Urinary bladder (tissue), 4 donors: ENCODE results near the gene GOPC. TPM values are rescaled to one million over a fixed set of nuclear protein-coding genes. Genes with fewer than 3 reads are reported as not detected.
"Not testable (repeated sequence)": the region's sequence is repeated elsewhere in the genome, so short reads cannot be mapped to it uniquely, and the experiment has no call there.

ENCODE experiments used
- DNase-seq: peaks from one replicate; pipeline ENCODE4 v3.0.0-alpha.2; 2015; ENCODE audit errors: extremely low spot score
- H3K27ac ChIP-seq: one replicate; pipeline ENCODE4 v1.5.1; 2013; ENCODE audit warnings: low read depth, mild to moderate bottlenecking, moderate library complexity
- H3K36me3 ChIP-seq: one replicate; pipeline ENCODE4 v1.6.1; 2013; ENCODE audit warnings: mild to moderate bottlenecking, moderate library complexity; ENCODE audit not compliant: insufficient read depth
- H3K4me1 ChIP-seq: one replicate; pipeline ENCODE4 v1.6.1; 2013; ENCODE audit warnings: mild to moderate bottlenecking, moderate library complexity; ENCODE audit not compliant: insufficient read depth
- H3K4me3 ChIP-seq: one replicate; pipeline ENCODE4 v1.5.1; 2013; ENCODE audit warnings: low read depth, low read length
- WGBS: extraction: QIAGEN DNeasy Blood & Tissue Kit; methylation state at CpG from one replicate; pipeline ENCODE4 v1.1.7; 2013; 5-methylcytosine and 5-hydroxymethylcytosine counted together
- polyA plus RNA-seq: library from polyadenylated mRNA; stranded (reverse); fragments of 200-250 nt; gene quantifications from one replicate; pipeline ENCODE4 v1.2.3, GENCODE V29; 2013
- total RNA-seq: library from RNA; depleted of rRNA; stranded (reverse); fragments of >200 nt; gene quantifications from one replicate; pipeline ENCODE4 v1.2.3, GENCODE V29; 2014
- donor health status: healthy with polysubstance abuse.
- donor health status: healthy.

The GOPC gene
- total and polyA plus RNA-seq, 2 donors = 20.0 to 71.5 TPM

DNA sequence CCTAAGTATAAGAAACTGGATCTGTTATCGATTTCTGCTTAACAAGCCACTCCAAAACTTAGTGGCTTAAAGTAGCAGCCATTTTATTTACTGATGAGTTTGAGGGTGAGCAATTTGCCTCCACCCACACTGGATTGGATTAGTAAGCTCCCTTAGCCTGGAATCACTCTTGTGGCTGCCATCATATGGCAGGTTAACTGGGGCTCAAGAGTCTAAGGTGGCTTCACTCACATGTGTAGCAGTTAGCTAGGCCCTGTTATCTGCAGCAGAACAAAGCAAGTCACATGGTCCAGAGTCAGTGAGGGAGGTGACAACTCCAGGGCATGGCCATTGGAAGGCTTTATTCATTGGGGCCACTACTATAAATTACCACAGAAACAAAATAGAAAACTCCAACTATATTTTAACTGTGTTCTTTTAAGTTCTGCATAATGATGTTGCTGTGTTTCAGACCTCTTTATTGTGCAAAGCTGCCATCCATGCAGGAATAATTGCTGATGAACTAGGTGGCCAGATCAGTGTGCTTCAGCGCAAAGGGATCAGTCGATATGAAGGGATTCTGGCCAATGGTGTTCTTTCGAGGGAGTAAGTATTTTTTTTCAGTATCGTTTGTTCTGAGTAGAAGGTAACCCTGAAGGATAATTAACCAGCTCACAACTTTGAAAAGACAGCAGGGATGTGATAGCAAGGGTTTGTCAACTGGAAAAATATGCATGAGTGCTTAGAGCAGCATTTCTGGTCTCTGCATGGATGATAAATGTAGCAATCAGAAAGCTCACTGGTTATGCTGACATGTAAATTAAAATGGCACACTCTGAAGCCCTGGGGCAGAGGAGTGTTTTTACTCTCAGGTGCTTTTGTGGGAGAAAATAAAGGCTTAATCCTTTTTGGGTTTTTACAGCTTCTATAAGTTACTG is 70.2 kb downstream of the GOPC start:
- WGBS = 96% methylated on average over 5 of the region's 5 CpGs
- H3K27ac ChIP-seq = no peak overlapping the region
- DNase-seq = no peak
- H3K4me1 ChIP-seq = no peaks in the 10 kb centered on the region
- H3K36me3 ChIP-seq = peaks cover 3% of the 10 kb centered on the region
- H3K4me3 ChIP-seq = no peak overlapping the region

DNA sequence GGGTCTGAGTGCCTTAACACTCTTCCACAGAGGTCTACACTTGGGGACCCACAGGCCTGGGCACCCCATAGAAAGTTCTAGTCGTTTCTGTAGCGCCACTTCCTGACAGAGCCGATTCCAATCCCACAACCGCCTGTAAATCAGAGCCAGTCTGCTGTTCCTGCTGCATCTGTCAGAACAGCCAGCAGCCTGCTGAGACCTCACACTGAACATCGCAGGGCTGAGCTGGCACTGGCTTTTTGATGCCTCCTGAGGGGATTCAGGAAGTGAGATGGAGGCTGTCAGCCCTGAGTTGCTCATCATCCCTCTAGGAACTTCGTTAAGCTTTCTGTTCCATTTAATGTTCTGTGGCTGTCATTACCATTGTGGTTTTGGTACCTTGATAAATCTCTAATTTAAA is 71.0 kb downstream of the GOPC start:
- Histone ChIP-seq H3K4me3 (no peak overlapping the region), H3K4me1 (no peaks in the 10 kb centered on the region), H3K36me3 (peaks cover 3% of the 10 kb centered on the region), H3K27ac (no peak overlapping the region)
- WGBS = 66% methylated on average over 6 of the region's 6 CpGs
- DNase-seq = no peak

DNA sequence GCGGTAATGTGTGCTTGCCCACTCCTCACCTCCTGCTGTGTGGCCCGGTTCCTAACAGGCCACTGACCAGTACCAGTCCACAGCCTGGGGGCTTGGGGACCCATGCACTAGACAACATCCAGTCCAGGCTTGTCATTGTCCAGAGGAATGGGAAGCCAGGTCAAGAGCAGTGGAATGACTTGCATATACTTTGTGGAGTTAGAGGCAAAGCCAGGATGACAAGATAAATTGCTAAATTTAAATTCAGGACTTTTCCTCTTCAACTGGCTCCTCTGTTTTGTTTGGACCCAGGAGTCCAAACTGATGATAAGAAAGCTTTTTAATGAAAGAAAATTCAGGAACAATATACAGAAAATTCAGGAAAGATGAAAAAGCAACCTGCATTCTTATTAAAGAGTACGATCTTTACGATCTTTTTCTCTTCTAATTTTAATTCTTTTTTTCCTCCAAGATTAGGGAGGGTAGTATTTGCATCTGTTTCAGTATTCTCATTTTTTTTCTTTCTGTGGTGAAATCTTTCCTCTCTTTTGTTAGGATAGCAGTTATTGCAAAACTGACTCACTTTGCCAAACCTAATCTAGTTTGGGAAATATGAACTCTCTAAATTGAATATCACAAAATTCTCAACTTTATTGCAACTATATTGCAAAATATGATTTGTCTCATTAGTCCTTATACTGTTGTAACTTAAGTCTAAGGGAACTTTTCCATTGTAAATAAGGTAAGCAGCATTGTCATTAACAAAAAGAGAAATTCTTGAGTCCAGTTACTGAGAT is 71.7 kb downstream of the GOPC start:
- H3K4me3 ChIP-seq = no peak overlapping the region
- H3K27ac ChIP-seq = no peak overlapping the region
- H3K36me3 ChIP-seq = peaks cover 3% of the 10 kb centered on the region
- no peaks in the 10 kb centered on the region for H3K4me1 ChIP-seq
- WGBS = 85% methylated on average over 4 of the region's 4 CpGs
- DNase-seq = no peak

DNA sequence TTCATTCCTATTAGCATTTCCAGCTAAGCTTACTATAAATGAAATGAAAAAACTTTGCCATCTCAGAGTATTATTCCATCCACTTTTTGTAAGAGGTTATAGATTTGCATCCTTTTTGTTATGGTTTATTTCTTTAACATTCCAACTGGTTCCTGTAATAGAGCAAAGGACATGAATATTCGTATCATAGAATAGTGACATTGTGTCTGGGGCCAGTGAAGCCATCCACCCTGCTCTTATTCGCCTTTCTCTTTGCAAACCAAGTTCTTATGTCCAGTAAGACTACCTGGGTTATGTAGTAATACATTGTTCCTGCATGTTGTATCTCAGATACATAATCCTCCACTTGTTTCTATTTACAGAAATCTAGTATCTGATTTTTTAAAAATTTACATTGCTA is 76.7 kb downstream of the GOPC start:
- Histone ChIP-seq H3K27ac (no peak overlapping the region), H3K36me3 (no peaks in the 10 kb centered on the region), H3K4me1 (no peaks in the 10 kb centered on the region), H3K4me3 (no peak overlapping the region)
- WGBS = 93% methylated on average over 2 of the region's 2 CpGs
- DNase-seq = no peak

DNA sequence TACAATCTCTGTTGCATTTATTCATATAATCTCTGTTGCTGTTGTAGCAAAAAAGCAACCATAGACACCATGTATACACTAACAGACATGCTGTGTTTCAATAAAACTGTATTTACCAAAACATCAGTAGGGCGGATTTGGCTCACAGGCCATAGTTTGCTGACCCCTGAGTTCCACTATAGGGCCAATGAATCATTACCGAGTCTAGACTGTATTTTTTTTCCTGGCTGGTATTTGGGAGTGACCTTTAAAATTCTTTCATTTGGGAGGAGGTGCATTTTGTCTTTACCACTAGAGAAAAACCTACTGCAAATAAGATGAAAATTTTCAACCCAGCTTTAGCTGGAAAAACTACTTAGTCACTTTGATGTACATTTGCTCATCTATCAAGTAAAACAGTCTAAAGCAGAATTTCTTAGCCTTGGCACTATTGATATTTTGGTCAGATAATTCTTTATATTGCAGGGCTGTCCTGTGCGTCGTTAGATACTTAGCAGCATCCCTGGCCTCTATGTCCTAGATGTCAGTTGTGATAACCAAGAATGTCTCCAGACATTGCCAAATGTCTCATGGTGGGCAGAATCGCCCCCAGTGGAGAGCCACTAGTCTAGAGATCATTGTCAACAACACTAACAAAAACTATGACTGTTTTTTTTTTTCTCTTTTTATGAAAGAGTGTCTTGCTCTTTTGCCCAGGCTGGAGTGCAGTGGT is 80.4 kb downstream of the GOPC start:
- no peaks in the 10 kb centered on the region for H3K36me3 ChIP-seq
- 79% methylated on average over 5 of the region's 5 CpGs for WGBS
- H3K4me3 ChIP-seq = no peak overlapping the region
- no peak overlapping the region for H3K27ac ChIP-seq
- no peaks in the 10 kb centered on the region for H3K4me1 ChIP-seq
- no peak for DNase-seq

DNA sequence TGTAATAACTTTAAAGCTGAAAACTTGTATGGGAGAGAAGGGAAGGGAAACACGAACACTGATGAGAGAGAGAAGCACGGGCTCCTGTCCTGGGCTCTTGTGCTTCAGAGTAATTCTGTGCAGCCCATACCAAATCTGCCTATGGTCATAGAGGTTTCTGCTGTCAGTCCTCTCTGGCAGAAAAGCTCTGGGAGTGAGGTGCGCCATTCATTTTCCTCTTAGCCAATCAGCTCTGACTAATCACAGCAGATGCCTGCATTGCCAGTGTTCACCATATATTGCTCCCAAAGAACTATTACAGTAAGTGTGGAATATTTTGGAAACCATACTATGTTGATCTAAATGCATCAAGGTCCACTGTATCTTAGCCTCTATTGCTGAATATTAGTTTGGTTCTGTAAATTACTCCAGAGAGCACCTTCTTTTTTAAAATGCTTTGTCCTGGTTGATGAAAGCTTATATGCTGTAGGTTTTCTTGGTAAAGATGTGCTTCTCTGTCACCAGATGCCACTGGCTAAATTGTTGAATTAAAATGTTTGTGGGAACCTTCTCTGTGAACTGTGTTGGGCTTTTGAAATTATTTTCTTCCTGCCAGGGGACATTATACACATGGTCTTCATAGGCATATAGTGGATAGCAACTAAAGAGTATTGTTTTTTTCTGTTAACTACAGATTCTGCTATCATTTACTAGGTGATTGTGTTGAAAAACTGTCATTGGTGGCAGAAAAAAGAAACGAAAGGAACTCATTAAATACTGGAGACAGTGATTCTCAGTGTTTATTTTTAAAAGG is 81.5 kb downstream of the GOPC start:
- Histone ChIP-seq H3K36me3 (no peaks in the 10 kb centered on the region), H3K27ac (no peak overlapping the region), H3K4me3 (no peak overlapping the region), H3K4me1 (no peaks in the 10 kb centered on the region)
- 84% methylated on average over 4 of the region's 4 CpGs for WGBS
- DNase-seq = no peak

DNA sequence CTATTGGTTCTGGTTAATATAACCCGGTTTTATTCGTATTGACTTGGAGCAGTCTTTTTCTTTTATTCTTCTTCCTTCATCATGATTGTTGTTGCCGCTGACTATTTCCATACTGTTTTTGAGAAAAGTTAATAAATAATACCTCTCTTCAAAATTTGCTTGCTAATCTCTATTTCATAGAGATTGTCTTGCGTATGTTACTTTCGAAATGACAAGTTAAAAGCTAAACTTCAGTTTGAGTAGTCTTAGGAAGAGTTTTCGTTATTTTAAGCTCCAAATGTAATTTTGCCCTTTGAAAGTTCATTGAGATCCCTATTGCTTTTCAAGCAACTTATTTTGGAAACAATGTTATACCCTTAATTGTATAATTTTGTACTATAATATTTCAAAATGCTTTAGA is 83.4 kb downstream of the GOPC start:
- DNase-seq = no peak
- Histone ChIP-seq H3K27ac (no peak overlapping the region), H3K4me3 (no peak overlapping the region), H3K4me1 (no peaks in the 10 kb centered on the region), H3K36me3 (no peaks in the 10 kb centered on the region)
- 95% methylated on average over 6 of the region's 6 CpGs for WGBS

DNA sequence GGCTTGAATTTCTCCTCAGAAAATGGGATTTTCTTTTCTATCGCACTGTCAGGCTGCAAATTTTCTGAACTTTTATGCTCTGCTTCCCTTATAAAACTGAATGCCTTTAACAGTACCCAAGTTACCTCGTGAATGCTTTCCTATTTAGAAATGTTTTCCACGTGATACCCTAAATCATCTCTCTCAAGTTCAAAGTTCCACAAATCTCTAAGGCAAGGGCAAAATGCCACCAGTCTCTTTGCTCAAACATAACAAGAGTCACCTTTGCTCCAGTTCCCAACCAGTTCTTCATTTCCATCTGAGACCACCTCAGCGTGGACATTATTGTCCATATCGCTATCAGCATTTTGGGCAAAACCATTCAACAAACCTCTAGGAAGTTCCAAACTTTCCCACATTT is 84.3 kb downstream of the GOPC start:
- WGBS = 93% methylated on average over 5 of the region's 5 CpGs
- DNase-seq, H3K4me3 ChIP-seq, H3K4me1 ChIP-seq, H3K27ac ChIP-seq, H3K36me3 ChIP-seq: not testable (repeated sequence)

DNA sequence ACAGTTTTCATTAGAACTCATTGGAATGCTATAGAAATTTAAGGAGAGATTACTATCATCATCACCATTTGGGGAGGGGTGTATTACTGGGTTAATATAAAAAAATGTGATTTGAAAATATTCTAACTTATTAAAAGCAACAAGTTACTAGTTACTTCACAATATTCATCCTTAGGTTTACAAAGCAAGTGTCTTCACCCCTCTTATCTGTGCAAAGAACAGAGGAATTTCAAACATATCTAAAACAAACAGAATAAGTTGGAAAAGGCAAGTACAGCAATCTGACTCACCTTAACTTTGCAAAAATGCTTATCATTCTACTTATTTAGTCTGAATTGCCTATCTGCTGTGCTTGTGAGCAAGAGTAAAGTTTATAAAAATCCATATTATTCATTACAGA is 87.0 kb downstream of the GOPC start:
- H3K4me3 ChIP-seq = no peak overlapping the region
- H3K36me3 ChIP-seq = no peaks in the 10 kb centered on the region
- no peak for DNase-seq
- no peak overlapping the region for H3K27ac ChIP-seq
- H3K4me1 ChIP-seq = no peaks in the 10 kb centered on the region

DNA sequence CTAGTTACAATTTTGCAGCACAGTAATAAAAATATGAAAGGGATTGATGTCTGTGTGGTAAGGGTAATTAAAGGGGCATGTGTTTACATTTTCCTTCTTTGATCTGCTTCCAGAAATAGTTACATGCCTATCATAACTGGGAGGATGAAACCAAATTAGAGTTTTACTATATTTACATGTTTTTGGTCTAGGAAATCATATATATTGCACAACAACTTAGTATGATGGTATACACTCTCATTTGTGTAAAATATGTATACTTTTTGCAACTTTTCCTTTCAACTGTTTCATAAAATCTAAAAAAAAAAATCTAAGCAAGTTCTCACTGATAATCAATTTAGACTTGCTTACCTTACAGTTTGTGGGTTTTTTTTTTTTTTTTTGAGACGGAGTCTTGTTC is 87.7 kb downstream of the GOPC start:
- no peak overlapping the region for H3K4me3 ChIP-seq
- no peaks in the 10 kb centered on the region for H3K36me3 ChIP-seq
- no peak for DNase-seq
- H3K27ac ChIP-seq = no peak overlapping the region
- H3K4me1 ChIP-seq = no peaks in the 10 kb centered on the region
- 93% methylated on average over 1 of the region's 1 CpG for WGBS

DNA sequence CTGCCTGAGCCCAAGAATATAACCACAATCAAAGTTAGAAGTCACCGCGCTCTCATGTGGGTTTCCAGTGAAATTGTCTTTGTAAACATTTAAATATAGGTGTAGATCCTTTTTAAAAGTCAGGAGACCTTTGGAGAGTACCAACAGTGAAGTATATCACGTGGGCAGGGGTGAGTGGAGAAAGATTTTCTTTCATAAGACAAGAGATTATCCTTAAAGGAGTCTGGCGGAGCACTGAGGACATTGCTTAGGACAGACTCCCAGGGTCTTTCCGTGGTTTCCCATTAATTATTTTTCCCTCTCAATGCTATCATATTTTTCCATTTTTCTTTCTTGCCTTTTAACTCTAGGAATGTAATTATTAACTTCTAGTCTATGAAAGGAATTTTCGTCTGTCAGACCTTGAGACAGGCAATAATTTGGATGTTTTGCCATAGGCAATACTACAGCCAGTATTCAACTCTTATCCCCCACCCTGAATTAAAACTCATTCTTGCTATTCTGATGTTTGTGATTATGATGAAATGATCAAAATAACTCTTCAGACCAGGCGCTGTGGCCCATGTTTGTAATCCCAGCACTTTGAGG is 88.4 kb downstream of the GOPC start:
- 88% methylated on average over 7 of the region's 7 CpGs for WGBS
- H3K4me3 ChIP-seq = no peak overlapping the region
- H3K27ac ChIP-seq = no peak overlapping the region

DNA sequence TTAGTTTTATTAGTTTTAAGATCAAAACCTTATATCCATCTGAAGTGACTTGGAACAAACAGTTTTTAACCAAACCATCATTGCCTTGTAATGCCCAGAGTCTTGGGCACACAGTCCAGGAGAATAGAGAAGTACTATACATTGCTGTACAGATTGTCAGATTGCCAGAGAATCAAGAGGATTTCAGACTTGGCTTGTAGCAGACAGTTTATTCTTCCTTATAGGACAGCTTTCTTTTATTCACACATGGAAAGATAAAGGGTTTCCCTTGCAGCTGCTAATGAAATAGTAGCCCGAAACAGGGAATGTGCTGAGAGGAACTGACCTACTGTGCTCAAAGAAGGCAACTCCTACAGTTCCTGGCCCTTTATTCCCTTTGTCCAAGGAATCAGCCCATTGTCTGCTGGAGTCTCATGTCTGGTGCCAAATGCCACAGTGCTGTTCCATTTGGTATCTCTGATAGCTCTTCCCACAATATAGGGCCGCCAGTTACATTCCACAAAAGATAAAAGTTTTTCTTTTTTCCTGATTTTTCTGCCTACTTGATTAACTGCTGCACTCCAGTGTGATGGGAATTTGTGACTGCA is 89.2 kb downstream of the GOPC start:
- 90% methylated on average over 2 of the region's 2 CpGs for WGBS
- no peaks in the 10 kb centered on the region for H3K36me3 ChIP-seq
- DNase-seq = no peak

More for the DNA sequence above, 88.4 kb downstream of the GOPC start:
- H3K4me1 ChIP-seq = no peaks in the 10 kb centered on the region
- DNase-seq = no peak
- no peaks in the 10 kb centered on the region for H3K36me3 ChIP-seq

More for the DNA sequence above, 89.2 kb downstream of the GOPC start:
- H3K27ac ChIP-seq = no peak overlapping the region
- no peak overlapping the region for H3K4me3 ChIP-seq
- H3K4me1 ChIP-seq = no peaks in the 10 kb centered on the region
